GM12878 (cell line): ENCODE results near the gene MRPL30. TPM values are rescaled to one million over a fixed set of nuclear protein-coding genes. Genes with fewer than 3 reads are reported as not detected.

ENCODE experiments used
- ATAC-seq: fragments of 200-7000 bp; cut with Tn5 transposase; 3 replicates; pipeline ENCODE4 v1.9.1; 2020; ENCODE audit warnings: mild to moderate bottlenecking, moderate library complexity
- BruUV-seq: library from RNA; stranded (reverse); fragments of 400-500 nt; replicated peaks from 2 replicates; lab custom pipeline; 2021; lab: Mats Ljungman, UMichigan
- CTCF ChIA-PET: fragments of 300-600 bp; sonication (Branson Sonifier 250); formaldehyde crosslinking; extraction: SDS; loops from one replicate; lab custom pipeline; 2021; ENCODE audit warnings: inconsistent platforms; lab: Yijun Ruan, JAX
- POLR2A ChIA-PET: fragments of 350-600 bp; formaldehyde crosslinking; extraction: SDS; loops from one replicate; lab custom pipeline; 2021; ENCODE audit warnings: inconsistent platforms; lab: Charles Lee
- RAD21 ChIA-PET: fragments of 300-600 bp; sonication (Branson Sonifier 250); formaldehyde crosslinking; loops from one replicate; lab custom pipeline; 2023; ENCODE audit warnings: antibody characterized with exemption; ENCODE audit not compliant: unreplicated experiment; lab: Charles Lee
- SMC1A ChIA-PET: fragments of 300-600 bp; sonication (Branson Sonifier 250); formaldehyde crosslinking; loops from one replicate; lab custom pipeline; 2023; ENCODE audit not compliant: unreplicated experiment, uncharacterized antibody; lab: Charles Lee
- DNase-seq: peaks from one replicate; pipeline ENCODE4 v3.0.0-alpha.2; 2011; ENCODE audit warnings: low read depth, low spot score
- FAIRE-seq: peaks from 3 replicates; lab custom pipeline; 2011; peaks lifted over from hg19 to GRCh38; lab: Jason Lieb, UNC
- H2AFZ ChIP-seq: 2 replicates; pipeline ENCODE4 v1.6.0; 2011; ENCODE audit warnings: low read depth, low read length, control low read depth; ENCODE audit not compliant: control insufficient read depth
- H3K27ac ChIP-seq: 2 replicates; pipeline ENCODE4 v1.5.1; 2011; ENCODE audit warnings: control low read depth; ENCODE audit not compliant: control insufficient read depth, insufficient read depth
- H3K27me3 ChIP-seq, 2 experiments: replicated peaks in 1 of 2; 2 replicates each; pipeline versions ENCODE4 v1.6.0 to v1.6.1; 2011; ENCODE audit warnings: low read length in 1 of 2; ENCODE audit not compliant: control insufficient read depth in 2 of 2, insufficient read depth in 2 of 2
- H3K36me3 ChIP-seq, 2 experiments: 2 replicates each; pipeline ENCODE4 v1.5.1; 2011; ENCODE audit warnings: low read length in 1 of 2; ENCODE audit not compliant: control insufficient read depth in 2 of 2, insufficient read depth in 2 of 2
- H3K4me1 ChIP-seq: 2 replicates; pipeline ENCODE4 v1.6.1; 2011; ENCODE audit warnings: mild to moderate bottlenecking, low read length, moderate library complexity, mixed read lengths; ENCODE audit not compliant: control insufficient read depth, insufficient read depth
- H3K4me2 ChIP-seq: 2 replicates; pipeline ENCODE4 v1.6.0; 2011; ENCODE audit warnings: control low read depth; ENCODE audit not compliant: control insufficient read depth, insufficient read depth
- H3K4me3 ChIP-seq: fragments of 200-600 bp; sonication (generic); 2 replicates; pipeline ENCODE4 v1.5.1; 2016
- H3K79me2 ChIP-seq: 2 replicates; pipeline ENCODE4 v1.6.0; 2011; ENCODE audit warnings: low read length; ENCODE audit not compliant: control insufficient read depth, insufficient read depth
- H3K9ac ChIP-seq: 2 replicates; pipeline ENCODE4 v1.8.0; 2011; ENCODE audit warnings: low read length, control low read depth, mixed read lengths; ENCODE audit not compliant: control insufficient read depth, insufficient read depth
- H3K9me3 ChIP-seq: replicated peaks from 3 replicates; pipeline ENCODE4 v1.5.1; 2011; ENCODE audit warnings: mild to moderate bottlenecking, low read length; ENCODE audit not compliant: control insufficient read depth, insufficient read depth
- H4K20me1 ChIP-seq: 2 replicates; pipeline ENCODE4 v1.6.0; 2011; ENCODE audit not compliant: control insufficient read depth, insufficient read depth
- BCLAF1 ChIP-seq: fragments of 450-650 bp; IDR thresholded peaks from 2 replicates; pipeline ENCODE4 v1.6.1; 2017; ENCODE audit warnings: antibody characterized with exemption, mild to moderate bottlenecking, moderate library complexity
- CEBPB ChIP-seq, 2 experiments: fragments of 150-350 bp in 1 of 2; IDR thresholded peaks; 2 replicates each; pipeline ENCODE4 v1.6.1; 2012 to 2014; ENCODE audit warnings: low read depth in 2 of 2, low read length in 2 of 2, borderline replicate concordance in 1 of 2, inconsistent platforms in 1 of 2
- E2F4 ChIP-seq: IDR thresholded peaks from 2 replicates; pipeline ENCODE4 v1.6.1; 2012; ENCODE audit warnings: low read depth, low read length, improper control_type of control experiment
- E4F1 ChIP-seq: fragments of 450-650 bp; IDR thresholded peaks from 2 replicates; pipeline ENCODE4 v1.6.1; 2018; ENCODE audit warnings: borderline replicate concordance, mild to moderate bottlenecking; ENCODE audit not compliant: partially characterized antibody
- IRF5 ChIP-seq: fragments of 450-650 bp; IDR thresholded peaks from 2 replicates; pipeline ENCODE4 v1.6.1; 2017; ENCODE audit warnings: borderline replicate concordance
- MTA3 ChIP-seq: IDR thresholded peaks from 2 replicates; pipeline ENCODE4 v1.6.1; 2012; ENCODE audit warnings: low read length, inconsistent platforms, borderline replicate concordance
- SKIL ChIP-seq: fragments of 450-650 bp; IDR thresholded peaks from 2 replicates; pipeline ENCODE4 v1.6.1; 2017; ENCODE audit warnings: mild to moderate bottlenecking, low read depth, inconsistent platforms; ENCODE audit not compliant: poor library complexity, severe bottlenecking
- SP1 ChIP-seq: IDR thresholded peaks from one replicate; pipeline ENCODE4 v1.6.1; 2011; ENCODE audit warnings: low read depth, low read length
- TCF7 ChIP-seq: IDR thresholded peaks from 2 replicates; pipeline ENCODE4 v1.6.1; 2014; ENCODE audit warnings: antibody characterized with exemption, borderline replicate concordance
- USF1 ChIP-seq: IDR thresholded peaks from 2 replicates; pipeline ENCODE4 v1.6.1; 2011; ENCODE audit warnings: borderline replicate concordance, low read depth, mild to moderate bottlenecking, moderate library complexity, mixed read lengths, low read length; ENCODE audit not compliant: insufficient read depth; ENCODE audit errors: extremely low read length
- WGBS: methylation state at CpG from one replicate; pipeline ENCODE4 v1.1.6; 2016; ENCODE audit warnings: low lambda C conversion rate; ENCODE audit not compliant: insufficient replicate concordance, insufficient coverage; ENCODE audit errors: missing lambda C conversion rate; 5-methylcytosine and 5-hydroxymethylcytosine counted together
- in situ Hi-C: fragments of 300-500 bp; cut with MboI; formaldehyde crosslinking; loops from 9 replicates; pipeline ENCODE4 v1.14.3; 2018; ENCODE audit warnings: mixed read lengths
- intact Hi-C: fragments of 100-400 bp; cut with micrococcal nuclease; formaldehyde crosslinking; loops from one replicate; pipeline ENCODE4 v1.14.2; 2022; ENCODE audit not compliant: unreplicated experiment
- polyA plus RNA-seq, 11 experiments: library from polyadenylated mRNA; depleted of rRNA in 4 of 11; unstranded in 6 of 11; stranded (reverse) in 5 of 11; fragments of >200 nt; fragmentation: Nextera tagmentation in 4 of 11; fragmentation: Illumina TruSeq in 1 of 11; extraction: Ambion mirVana in 4 of 11; extraction: Trizol in 1 of 11; gene quantifications; 1 replicate in 1 of 11; 2 replicates in 10 of 11; pipeline versions ENCODE4 v1.2.1 to v1.2.3, GENCODE V29; 2011 to 2016; ENCODE audit warnings: inconsistent platforms in 2 of 11, missing spikeins in 2 of 11, low read depth in 1 of 11
- total RNA-seq, 4 experiments: library from RNA; depleted of rRNA in 3 of 4; stranded (reverse); fragments of >200 nt in 3 of 4; fragmentation: Illumina TruSeq in 1 of 4; extraction: Trizol in 1 of 4; gene quantifications; 2 replicates each; pipeline versions ENCODE4 v1.2.1 to v1.2.3, GENCODE V29; 2013 to 2021

The MRPL30 gene
- total and polyA plus RNA-seq, 10 of the 15 experiments (the other 5 are each of a cell fraction or from before 2014, with no cell fraction given): 33.6 to 63.3 (median 40.1) TPM

- H3K4me2 ChIP-seq: peak overlapping the region; percentile 81
- POLR2A ChIA-PET: interaction anchor here (0.6 kb wide), 1 partner anchor 269 kb away, joined by 5 read pairs; no protein-coding TSS in a partner anchor
- peak overlapping the region; percentile 83 for H3K27ac ChIP-seq
- 21% methylated on average over 4 of the region's 4 CpGs for WGBS
- FAIRE-seq: no peak
- no peaks in the 10 kb centered on the region for H3K9me3 ChIP-seq
- H3K79me2 ChIP-seq: peaks cover 60% of the 10 kb centered on the region
- H3K4me1 ChIP-seq: no peaks in the 10 kb centered on the region; the same call in 1 of the 2 replicates
- H3K27me3 ChIP-seq: no peaks in the 10 kb centered on the region
- no peak; the same call in 2 of the 3 replicates for ATAC-seq
- CTCF ChIA-PET: interaction anchor here (0.7 to 2.4 kb wide), 3 partner anchors 14 to 154 kb away, joined by 4 to 10 read pairs (median 4); partner anchors contain the start of genes LIPT1 and TSGA10
- intact Hi-C loops (loop anchor here (1.0 to 5.0 kb wide), 4 partner anchors 39 to 306 kb away; partner anchors contain the start of genes C2orf15 and TXNDC9), in situ Hi-C loops (loop anchor here (25.0 kb wide), 1 partner anchor 306 kb away; the partner anchor contains the start of gene REV1)
- 0 out of 4 replicates have a peak, but pooled peaks cover 0 to 3% of the 10 kb centered on the region in 2 experiments for H3K36me3 ChIP-seq
- H3K4me3 ChIP-seq: peak overlapping the region; percentile 95
- SMC1A ChIA-PET: interaction anchor here (1.9 kb wide), 1 partner anchor 154 kb away, joined by 7 read pairs; no protein-coding TSS in a partner anchor
- peak overlapping the region; percentile 99; the same call in 1 of the 2 replicates for H2AFZ ChIP-seq
- no peak for DNase-seq
- no peaks in the 10 kb centered on the region for H4K20me1 ChIP-seq
- no TSS peak for BruUV-seq
- RAD21 ChIA-PET: interaction anchor here (0.6 to 2.7 kb wide), 2 partner anchors 40 to 263 kb away, joined by 3 to 13 read pairs; partner anchors contain the start of gene C2orf15
- H3K9ac ChIP-seq: peak overlapping the region; percentile 96
- TF ChIP-seq CEBPB (IDR thresholded peaks at IDR 0.05; ENCODE audit: borderline replicate concordance in 1 of 2, low read depth in 2 of 2, low read length in 2 of 2) (no peak), SP1 (no peak), TCF7 (no peak), E4F1 (no peak), SKIL (no peak), USF1 (no peak), MTA3 (no peak), IRF5 (no peak), E2F4 (no peak), BCLAF1 (no peak)
These were observed 628 bp downstream of the MRPL30 start for GRCh38 chr2:99181624-99182000.
